Measurements from ENCODE around the gene FANCE.

GRCh38 chr6:35492974-35493284 is 40.8 kb downstream of the FANCE start:
- no peak for TF ChIP-seq POLR2AphosphoS5 (IDR thresholded peaks at IDR 0.05; ENCODE audit: low read depth, low read length)
- no peak for TF ChIP-seq TAF1 (IDR thresholded peaks at IDR 0.05; ENCODE audit: borderline replicate concordance, insufficient read depth, low read length)
- TF ChIP-seq FOXP2 (optimal IDR thresholded peaks at IDR 0.05; ENCODE audit: borderline replicate concordance, extremely low read depth, extremely low read length, insufficient read depth) = no peak
- TF ChIP-seq REST (IDR thresholded peaks at IDR 0.05; ENCODE audit: insufficient read depth in 1 of 2, low read depth in 2 of 2, low read length in 2 of 2) = no peak
